ENCODE results near the gene PGM5.
"Not testable (repeated sequence)": the region's sequence is repeated elsewhere in the genome, so short reads cannot be mapped to it uniquely, and the experiment has no call there.

DNA sequence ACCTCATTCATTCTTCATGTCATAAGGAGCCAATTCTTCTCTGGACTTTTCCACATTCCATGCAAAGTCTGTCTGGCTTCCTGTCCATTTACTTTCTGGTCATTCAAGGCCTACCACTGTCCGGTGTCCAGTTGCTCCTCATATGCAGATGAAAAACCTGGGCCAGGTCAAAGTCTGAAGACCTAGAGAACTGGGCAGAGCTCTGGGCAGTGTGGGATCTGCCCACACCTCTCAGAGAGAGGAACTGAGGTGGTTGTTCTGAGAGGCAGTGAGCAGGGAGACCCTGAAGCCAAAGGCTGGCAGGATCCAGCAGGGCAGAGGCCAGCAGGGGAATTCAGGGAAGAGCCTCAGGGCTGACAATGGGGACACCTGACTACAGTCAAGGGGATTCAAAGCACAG is 58.7 kb downstream of the PGM5 start:
- TF ChIP-seq ZNF274 (IDR thresholded peaks at IDR 0.05; ENCODE audit: low read depth, low read length); YY1 (IDR thresholded peaks at IDR 0.05; ENCODE audit: insufficient read depth, insufficient read length): not testable (repeated sequence)
